ENCODE measurements around the gene RERGL.
"Not testable (repeated sequence)": the region's sequence is repeated elsewhere in the genome, so short reads cannot be mapped to it uniquely, and the experiment has no call there.

Gene RERGL

DNA sequence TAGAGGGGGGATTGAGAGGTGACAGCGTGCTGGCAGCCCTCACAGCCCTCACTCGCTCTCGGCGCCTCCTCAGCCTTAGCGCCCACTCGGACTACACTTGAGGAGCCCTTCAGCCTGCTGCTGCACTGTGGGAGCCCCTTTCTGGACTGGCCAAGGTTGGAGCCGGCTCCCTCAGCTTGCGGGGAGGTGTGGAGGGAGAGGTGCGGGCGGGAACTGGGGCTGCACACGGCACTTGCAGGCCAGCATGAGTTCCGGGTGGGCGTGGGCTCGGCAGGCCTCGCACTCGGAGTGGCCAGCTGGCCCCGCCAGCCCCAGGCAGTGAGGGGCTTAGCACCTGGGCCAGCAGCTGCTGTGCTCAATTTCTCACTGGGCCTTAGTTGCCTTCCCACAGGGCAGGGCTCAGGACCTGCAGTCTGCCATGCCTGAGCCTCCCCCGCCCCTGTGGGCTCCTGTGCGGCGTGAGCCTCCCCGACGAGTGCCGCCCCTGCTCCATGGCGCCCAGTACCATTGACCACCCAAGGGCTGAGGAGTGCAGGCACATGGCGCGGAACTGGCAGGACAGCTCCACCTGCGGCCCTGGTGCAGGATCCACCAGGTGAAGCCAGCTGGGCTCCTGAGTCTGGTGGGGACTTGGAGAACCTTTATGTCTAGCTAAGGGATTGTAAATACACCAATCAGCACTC lies 49.8 kb downstream of the RERGL start:
- not testable (repeated sequence) for DNase-seq (ENCODE audit: extremely low spot score, insufficient read length, low read depth); FAIRE-seq
